Esophagus muscularis mucosa (tissue), 4 donors: ENCODE data around the gene EMC8. TPM values are rescaled to one million over a fixed set of nuclear protein-coding genes. Genes with fewer than 3 reads are reported as not detected.

ENCODE experiments used
- DNase-seq: peaks from one replicate; pipeline ENCODE4 v3.0.0-alpha.2; 2017; ENCODE audit errors: extremely low spot score
- H3K27ac ChIP-seq, 4 donors: fragments of 200-600 bp; sonication (generic); replicated peaks in 1 of 4; 1 replicate in 3 of 4; 2 replicates in 1 of 4; pipeline ENCODE4 v1.5.1; 2016 to 2019; ENCODE audit warnings: mild to moderate bottlenecking in 1 of 4
- H3K27me3 ChIP-seq, 4 donors: fragments of 200-600 bp; sonication (generic); one replicate each; pipeline versions ENCODE4 v1.5.1 to v1.6.0; 2016 to 2019
- H3K36me3 ChIP-seq, 4 donors: fragments of 200-600 bp; sonication (generic); one replicate each; pipeline ENCODE4 v1.5.1; 2016 to 2019
- H3K4me1 ChIP-seq, 4 donors: fragments of 200-600 bp; sonication (generic); one replicate each; pipeline ENCODE4 v1.5.1; 2016 to 2019
- H3K4me3 ChIP-seq, 4 donors: fragments of 200-600 bp; sonication (generic); 1 replicate in 2 of 4; 2 replicates in 2 of 4; pipeline ENCODE4 v1.5.1; 2016 to 2019; ENCODE audit warnings: mild to moderate bottlenecking in 4 of 4, moderate library complexity in 1 of 4
- H3K9me3 ChIP-seq, 4 donors: fragments of 200-600 bp; sonication (generic); 1 replicate in 3 of 4; 2 replicates in 1 of 4; pipeline ENCODE4 v1.5.1; 2016 to 2019
- EP300 ChIP-seq: sonication (generic); formaldehyde crosslinking; IDR thresholded peaks from one replicate; pipeline ENCODE4 v1.6.1; 2017; ENCODE audit warnings: antibody characterized with exemption
- POLR2A ChIP-seq: fragments of 450-650 bp; IDR thresholded peaks from one replicate; pipeline ENCODE4 v1.6.1; 2017; ENCODE audit warnings: antibody characterized with exemption, moderate library complexity, mild to moderate bottlenecking, low read depth
- POLR2AphosphoS5 ChIP-seq, 2 donors: sonication (generic); formaldehyde crosslinking; IDR thresholded peaks; one replicate each; pipeline ENCODE4 v1.6.1; 2017; ENCODE audit warnings: antibody characterized with exemption in 2 of 2
- WGBS: methylation state at CpG from one replicate; pipeline ENCODE4 v1.1.5; 2018; 5-methylcytosine and 5-hydroxymethylcytosine counted together
- intact Hi-C: fragments of 100-400 bp; cut with DNase I; formaldehyde crosslinking; loops from one replicate; pipeline ENCODE4 v1.15.1; 2023
- total RNA-seq, 4 donors: library from RNA; depleted of rRNA; stranded (reverse); fragments of >200 nt; gene quantifications; one replicate each; pipeline versions ENCODE4 v1.1.0 to v1.2.1, GENCODE V29; 2016
- TF ChIP-seq, protein P1 (sequence below), 3 experiments: fragments of 200-600 bp in 2 of 3; fragments of 450-650 bp in 1 of 3; sonication (generic) in 2 of 3; IDR thresholded peaks; one replicate each; pipeline ENCODE4 v1.5.1; 2017 to 2019; ENCODE audit warnings: antibody characterized with exemption in 3 of 3, mild to moderate bottlenecking in 2 of 3, moderate library complexity in 1 of 3

The EMC8 gene
- total RNA-seq, 4 donors from 2014 or later: 26.0 to 41.3 (median 27.6) TPM

DNA sequence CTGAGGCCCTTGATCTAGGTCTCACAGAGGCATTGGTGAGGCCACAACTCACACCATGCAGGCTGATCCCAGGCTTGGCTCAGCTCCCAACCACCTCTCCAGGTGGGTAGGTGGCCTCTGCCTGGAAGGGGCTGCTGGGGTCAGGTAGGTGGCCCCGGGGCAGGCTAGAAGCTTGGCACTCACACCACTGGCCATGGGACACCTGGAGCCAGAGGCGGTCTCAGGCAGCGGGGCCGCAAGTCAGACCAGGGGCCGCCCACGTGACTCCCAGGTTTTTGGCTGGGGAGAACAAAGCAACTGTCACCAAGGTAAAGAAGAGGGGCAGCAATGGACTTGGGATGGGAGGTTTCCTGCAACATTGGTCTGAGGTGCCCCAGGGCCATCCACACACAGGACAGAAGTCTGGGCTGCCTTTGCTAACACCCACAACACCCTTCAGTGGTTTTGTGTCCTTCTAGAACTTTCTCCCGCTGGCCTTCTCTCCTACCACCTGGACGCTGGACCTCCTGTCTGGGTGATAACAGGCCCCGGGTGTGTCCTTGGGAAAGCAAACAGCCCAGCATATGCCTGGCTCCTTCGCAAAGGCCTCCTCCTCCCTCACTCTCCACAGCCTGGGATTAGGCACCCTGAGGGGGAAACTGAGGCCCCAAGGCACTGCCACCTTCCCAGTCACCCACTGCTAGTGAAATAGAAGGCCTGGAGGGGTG is 64.9 kb downstream of the EMC8 start:
- no peaks in the 10 kb centered on the region for H3K4me1 ChIP-seq
- no peak for DNase-seq
- no peak overlapping the region for H3K4me3 ChIP-seq
- H3K36me3 ChIP-seq: no peaks in the 10 kb centered on the region
- H3K27ac ChIP-seq: no peak overlapping the region
- H3K9me3 ChIP-seq: no peaks in the 10 kb centered on the region
- TF ChIP-seq, protein P1, sequence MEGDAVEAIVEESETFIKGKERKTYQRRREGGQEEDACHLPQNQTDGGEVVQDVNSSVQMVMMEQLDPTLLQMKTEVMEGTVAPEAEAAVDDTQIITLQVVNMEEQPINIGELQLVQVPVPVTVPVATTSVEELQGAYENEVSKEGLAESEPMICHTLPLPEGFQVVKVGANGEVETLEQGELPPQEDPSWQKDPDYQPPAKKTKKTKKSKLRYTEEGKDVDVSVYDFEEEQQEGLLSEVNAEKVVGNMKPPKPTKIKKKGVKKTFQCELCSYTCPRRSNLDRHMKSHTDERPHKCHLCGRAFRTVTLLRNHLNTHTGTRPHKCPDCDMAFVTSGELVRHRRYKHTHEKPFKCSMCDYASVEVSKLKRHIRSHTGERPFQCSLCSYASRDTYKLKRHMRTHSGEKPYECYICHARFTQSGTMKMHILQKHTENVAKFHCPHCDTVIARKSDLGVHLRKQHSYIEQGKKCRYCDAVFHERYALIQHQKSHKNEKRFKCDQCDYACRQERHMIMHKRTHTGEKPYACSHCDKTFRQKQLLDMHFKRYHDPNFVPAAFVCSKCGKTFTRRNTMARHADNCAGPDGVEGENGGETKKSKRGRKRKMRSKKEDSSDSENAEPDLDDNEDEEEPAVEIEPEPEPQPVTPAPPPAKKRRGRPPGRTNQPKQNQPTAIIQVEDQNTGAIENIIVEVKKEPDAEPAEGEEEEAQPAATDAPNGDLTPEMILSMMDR (IDR thresholded peaks at IDR 0.05): no peak
- TF ChIP-seq EP300: no peak
- no peak for TF ChIP-seq POLR2AphosphoS5 (IDR thresholded peaks at IDR 0.05)
- TF ChIP-seq POLR2A: no peak
- WGBS: 77% methylated on average over 10 of the region's 10 CpGs
- H3K27me3 ChIP-seq: no peaks in the 10 kb centered on the region
- intact Hi-C loops: no loop called here

DNA sequence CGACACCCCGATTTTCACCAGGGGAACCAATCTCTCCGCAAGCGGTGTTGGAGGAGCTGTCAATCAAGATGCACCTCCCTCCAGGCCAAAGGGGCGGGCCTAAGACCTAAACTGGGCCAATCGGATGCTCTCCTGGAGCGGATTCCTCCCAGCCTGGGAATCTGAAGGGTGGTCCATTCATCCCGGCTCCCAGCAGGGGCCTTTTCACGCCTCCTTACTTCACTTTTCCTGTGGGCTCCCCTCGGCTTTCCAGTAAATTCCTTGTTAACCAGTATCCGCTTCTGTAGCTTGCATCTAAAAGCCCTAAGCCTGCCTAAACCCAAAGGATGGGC is 65.5 kb downstream of the EMC8 start:
- intact Hi-C loops: no loop called here
- Histone ChIP-seq H3K36me3 (no peaks in the 10 kb centered on the region), H3K27ac (no peak overlapping the region), H3K4me1 (no peaks in the 10 kb centered on the region), H3K27me3 (no peaks in the 10 kb centered on the region), H3K9me3 (no peaks in the 10 kb centered on the region), H3K4me3 (no peak overlapping the region)
- 75% methylated on average over 9 of the region's 11 CpGs for WGBS
- no peak for DNase-seq
- TF ChIP-seq, protein P1 (IDR thresholded peaks at IDR 0.05): no peak
- TF ChIP-seq POLR2AphosphoS5 (IDR thresholded peaks at IDR 0.05): no peak
- TF ChIP-seq EP300: no peak

DNA sequence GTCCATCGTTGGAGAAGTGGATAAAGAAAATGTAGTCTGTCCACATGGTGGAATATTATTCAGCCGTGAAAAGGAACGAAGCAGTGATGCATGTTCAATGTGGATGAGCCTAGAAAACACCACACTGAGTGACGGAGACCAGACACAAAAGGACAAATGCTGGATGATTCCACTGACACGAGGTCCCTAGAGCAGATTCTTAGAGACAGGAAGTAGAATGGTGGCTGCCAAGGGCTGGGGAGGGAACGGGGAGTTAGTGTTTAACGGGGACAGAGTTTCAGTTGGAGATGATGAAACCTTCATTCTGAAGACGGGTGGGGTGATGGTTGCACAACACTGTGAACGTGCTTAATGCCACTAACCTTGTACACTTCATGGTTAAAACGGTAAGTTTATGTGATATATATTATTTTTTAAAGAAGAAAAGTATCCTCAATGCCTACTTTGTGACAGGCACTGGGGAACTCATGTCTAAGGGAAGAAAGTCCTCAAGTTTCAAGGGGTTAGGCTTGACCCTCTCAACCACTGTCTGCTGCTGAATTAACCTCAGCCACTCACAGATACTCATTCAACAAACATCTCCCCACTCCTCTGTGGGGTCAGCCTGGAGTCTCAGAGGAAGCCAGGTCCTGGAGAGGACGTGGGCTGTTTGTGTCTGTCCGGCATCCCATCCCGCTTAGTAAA is 66.0 kb downstream of the EMC8 start:
- Histone ChIP-seq H3K9me3 (no peaks in the 10 kb centered on the region), H3K27me3 (no peaks in the 10 kb centered on the region), H3K4me1 (no peaks in the 10 kb centered on the region), H3K36me3 (no peaks in the 10 kb centered on the region), H3K4me3 (no peak overlapping the region), H3K27ac (no peak overlapping the region)
- DNase-seq: no peak
- intact Hi-C loops: no loop called here
- 70% methylated on average over 13 of the region's 13 CpGs for WGBS
- TF ChIP-seq POLR2AphosphoS5 (IDR thresholded peaks at IDR 0.05) (no peak), EP300 (no peak), POLR2A (no peak)
- TF ChIP-seq, protein P1 (IDR thresholded peaks at IDR 0.05): no peak

DNA sequence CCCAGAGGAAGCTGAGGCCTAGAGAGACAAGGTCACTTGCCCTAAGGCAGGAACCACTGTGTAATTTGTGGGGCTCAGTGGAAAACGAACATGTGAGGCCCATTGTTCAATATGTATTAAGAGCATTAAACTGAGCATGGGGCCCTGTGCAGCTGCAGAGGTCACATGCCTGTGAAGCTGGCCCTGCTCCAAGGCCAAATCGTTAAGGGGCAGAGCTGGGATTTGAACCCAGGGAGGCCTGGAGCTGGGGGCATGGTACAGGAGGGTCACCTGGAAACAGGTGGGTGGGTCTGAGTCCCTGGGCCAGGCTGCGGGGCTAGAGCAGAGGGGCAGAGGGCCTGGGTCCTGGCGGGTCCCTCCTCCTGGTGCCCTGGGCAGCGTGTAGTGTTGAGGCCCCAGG is 68.2 kb downstream of the EMC8 start:
- Histone ChIP-seq H3K27me3 (no peaks in the 10 kb centered on the region), H3K9me3 (no peaks in the 10 kb centered on the region), H3K4me3 (no peak overlapping the region), H3K36me3 (no peaks in the 10 kb centered on the region), H3K4me1 (no peaks in the 10 kb centered on the region), H3K27ac (no peak overlapping the region)
- DNase-seq: no peak
- TF ChIP-seq, protein P1 (IDR thresholded peaks at IDR 0.05): no peak
- TF ChIP-seq POLR2A (no peak), EP300 (no peak)
- intact Hi-C loops: no loop called here
- 74% methylated on average over 5 of the region's 5 CpGs for WGBS

DNA sequence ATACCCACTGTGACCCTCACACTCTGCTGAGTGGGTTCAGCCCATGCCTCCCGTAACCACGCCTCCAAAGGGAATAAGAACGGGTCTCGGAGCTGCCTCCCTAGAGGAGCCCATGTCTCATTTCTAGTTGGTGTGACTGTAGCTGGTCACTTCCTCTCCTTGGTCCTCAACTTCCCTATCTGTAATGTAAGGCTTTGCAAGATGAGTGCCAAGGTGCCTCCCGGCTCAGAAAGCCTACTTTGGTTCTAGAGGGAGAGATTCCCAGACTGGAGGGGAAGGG is 69.2 kb downstream of the EMC8 start:
- no peaks in the 10 kb centered on the region for H3K4me1 ChIP-seq
- H3K27me3 ChIP-seq: no peaks in the 10 kb centered on the region
- intact Hi-C loops: no loop called here
- WGBS: 86% methylated on average over 5 of the region's 5 CpGs
- TF ChIP-seq, protein P1 (IDR thresholded peaks at IDR 0.05): no peak
- TF ChIP-seq EP300 (no peak), POLR2A (no peak), POLR2AphosphoS5 (IDR thresholded peaks at IDR 0.05) (no peak)
- no peaks in the 10 kb centered on the region for H3K9me3 ChIP-seq
- no peak overlapping the region for H3K27ac ChIP-seq
- no peaks in the 10 kb centered on the region for H3K36me3 ChIP-seq
- DNase-seq: no peak
- H3K4me3 ChIP-seq: no peak overlapping the region
